NCI-H2081 (cell line): ENCODE results near the gene CFAP77.

Experiments used
- DNase-seq, 2 experiments: peaks; one replicate each; lab custom pipeline; 2025; lab: John Stamatoyannopoulos, UW

The CFAP77 gene

DNA sequence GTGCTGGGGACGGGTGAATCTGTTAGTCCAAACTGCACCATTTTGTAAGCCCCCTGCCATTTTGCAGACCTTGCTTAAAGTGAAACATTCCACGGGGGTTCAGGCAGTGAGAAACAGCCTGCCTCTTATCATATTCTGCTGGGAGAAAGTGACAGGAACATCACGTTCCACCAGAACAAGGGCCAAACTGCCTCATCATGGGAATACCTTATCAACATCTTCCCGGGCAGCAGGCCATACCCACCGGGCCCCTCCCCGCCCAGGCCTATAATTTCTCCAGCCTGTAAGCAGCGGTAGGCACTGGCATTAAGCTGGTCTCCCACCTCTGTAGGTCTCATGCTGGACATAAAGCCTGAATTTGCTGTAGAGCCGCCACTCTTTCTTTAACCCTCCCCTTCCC, 1.5 kb upstream of the CFAP77 start:
- DNase-seq: no peak

- no peak for DNase-seq
These were observed 631 bp downstream of the CFAP77 start for GRCh38 chr9:132410642-132411041.

GRCh38 chr9:132411091-132411508, 1.1 kb downstream of the CFAP77 start:
- peak; percentile 80 to 84 for DNase-seq

DNA sequence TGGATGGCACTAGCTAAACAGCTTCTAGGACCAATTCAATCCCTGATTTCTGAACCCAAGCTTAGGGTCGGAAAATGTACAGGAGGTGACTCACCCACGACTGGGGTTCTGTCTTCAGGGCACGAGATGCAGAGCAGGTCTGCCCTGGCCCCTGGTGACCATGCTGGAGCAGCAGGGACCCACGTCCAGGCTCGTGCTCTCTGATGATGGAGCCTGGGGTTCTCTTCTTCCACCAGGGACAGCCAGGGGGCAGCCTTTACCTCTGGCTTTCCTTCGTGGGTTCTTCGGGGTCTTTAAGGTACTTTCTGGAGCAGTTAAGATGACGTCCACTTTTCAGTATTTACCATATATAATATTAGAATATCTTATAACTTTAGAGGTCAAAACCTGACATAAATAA, 2.1 kb downstream of the CFAP77 start:
- peak; percentile 21 to 61 for DNase-seq

GRCh38 chr9:132413926-132414325, 3.9 kb downstream of the CFAP77 start:
- DNase-seq: no peak

DNA sequence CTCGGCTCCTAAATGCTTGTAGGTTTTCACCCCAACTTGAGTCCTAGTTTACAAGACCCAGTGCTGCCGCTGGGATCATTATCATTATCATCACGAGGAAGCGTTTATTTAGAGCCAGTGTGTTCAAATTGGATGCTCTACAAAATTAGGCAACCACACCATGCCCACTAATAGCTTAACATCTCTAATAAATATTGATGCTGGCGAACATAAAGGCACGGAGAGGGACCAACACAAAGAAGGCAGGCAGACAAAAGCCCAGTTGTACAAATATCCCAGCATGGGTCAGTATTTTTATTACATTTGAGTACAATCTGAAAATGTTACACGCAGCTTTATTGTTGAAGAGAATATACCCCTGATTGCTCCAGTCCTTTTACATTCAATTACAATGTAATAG, 4.7 kb downstream of the CFAP77 start:
- peak in 1 of 2 experiments; percentile 56 for DNase-seq

DNA sequence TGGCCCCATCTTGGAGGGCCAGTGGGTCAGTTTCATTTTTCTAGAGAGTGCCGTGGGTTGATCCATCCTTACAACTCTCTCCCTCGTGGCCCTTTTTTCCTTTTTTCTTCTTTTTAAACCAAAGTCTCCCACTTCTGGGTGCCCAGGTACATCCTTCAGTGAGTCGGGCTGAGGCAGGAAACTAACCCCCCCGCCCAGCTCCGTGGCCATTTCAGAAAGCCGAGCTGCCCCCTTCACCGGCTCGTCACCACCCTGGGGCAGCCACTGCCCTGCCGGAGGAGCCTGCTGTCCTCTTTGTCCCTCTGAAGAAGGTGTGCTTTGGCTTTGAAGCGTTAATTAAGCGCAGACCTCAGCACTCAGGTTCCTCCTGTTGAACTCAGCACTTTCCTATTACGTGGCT, 5.2 kb downstream of the CFAP77 start:
- no peak for DNase-seq

GRCh38 chr9:132418726-132419363, 8.8 kb downstream of the CFAP77 start:
- no peak for DNase-seq

DNA sequence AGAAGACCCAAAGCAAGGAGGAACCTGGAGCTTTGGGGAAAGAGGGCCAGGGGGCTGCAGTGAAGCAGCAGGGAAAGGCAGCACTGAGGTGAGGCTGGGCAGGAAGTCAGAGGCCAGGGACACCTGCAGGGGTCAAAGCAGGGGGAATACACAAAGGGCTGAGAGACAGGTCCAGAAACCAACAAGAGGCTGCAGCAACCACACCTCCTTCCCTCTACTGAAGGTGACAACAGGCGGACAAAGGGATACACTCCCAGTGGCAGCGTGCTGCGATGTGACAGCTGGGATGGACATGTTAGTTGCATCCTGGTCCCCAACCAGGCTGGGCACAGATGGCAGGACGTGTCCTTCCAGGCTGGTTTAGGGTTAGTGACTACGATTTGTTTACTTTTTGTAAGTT, 12.6 kb downstream of the CFAP77 start:
- no peak for DNase-seq

- DNase-seq: no peak
These were observed 13.5 kb downstream of the CFAP77 start for GRCh38 chr9:132423503-132423902.

DNA sequence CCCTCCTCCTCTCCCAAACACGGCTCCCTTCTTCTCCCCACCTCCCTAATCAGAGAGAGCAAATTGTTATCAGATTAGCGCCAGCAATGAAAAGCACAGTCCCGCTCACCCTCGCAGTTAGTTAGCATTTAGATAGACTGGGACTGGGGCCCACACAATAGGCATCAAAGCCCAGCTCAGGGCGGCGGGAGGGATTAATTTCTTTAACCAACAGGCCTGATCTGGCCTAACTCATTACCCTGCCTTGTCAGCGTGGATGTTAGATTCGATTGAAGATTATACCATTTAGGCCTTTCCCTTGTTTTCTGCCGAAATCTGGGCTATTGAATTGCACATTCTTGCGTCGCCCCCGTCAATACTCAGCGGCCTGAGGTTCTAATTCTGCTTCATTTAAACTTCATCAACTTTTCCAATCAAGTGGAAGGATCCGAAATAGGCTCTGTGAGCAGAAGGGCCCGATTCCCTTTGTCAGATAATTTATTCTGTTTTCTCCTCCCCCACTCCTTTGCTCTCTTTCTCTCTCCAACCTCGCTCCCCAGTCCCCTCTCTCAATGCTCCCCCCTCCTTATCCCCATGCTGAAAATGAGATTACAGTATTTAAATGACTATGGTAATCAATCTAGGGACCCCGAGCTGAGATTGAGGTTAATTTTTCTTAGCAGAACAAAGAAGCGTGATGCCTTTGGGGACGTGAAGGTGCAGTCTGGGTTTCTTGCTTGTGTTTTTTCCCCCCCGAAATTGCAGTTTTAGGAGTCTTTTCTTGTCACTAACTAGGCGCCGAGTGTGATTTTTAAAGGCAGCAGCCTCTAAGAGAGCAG, 15.1 kb downstream of the CFAP77 start:
- peak in 1 of 2 experiments; percentile 16 for DNase-seq

- peak in 1 of 2 experiments; percentile 24 for DNase-seq
These were observed 15.7 kb downstream of the CFAP77 start for GRCh38 chr9:132425675-132426062.

DNA sequence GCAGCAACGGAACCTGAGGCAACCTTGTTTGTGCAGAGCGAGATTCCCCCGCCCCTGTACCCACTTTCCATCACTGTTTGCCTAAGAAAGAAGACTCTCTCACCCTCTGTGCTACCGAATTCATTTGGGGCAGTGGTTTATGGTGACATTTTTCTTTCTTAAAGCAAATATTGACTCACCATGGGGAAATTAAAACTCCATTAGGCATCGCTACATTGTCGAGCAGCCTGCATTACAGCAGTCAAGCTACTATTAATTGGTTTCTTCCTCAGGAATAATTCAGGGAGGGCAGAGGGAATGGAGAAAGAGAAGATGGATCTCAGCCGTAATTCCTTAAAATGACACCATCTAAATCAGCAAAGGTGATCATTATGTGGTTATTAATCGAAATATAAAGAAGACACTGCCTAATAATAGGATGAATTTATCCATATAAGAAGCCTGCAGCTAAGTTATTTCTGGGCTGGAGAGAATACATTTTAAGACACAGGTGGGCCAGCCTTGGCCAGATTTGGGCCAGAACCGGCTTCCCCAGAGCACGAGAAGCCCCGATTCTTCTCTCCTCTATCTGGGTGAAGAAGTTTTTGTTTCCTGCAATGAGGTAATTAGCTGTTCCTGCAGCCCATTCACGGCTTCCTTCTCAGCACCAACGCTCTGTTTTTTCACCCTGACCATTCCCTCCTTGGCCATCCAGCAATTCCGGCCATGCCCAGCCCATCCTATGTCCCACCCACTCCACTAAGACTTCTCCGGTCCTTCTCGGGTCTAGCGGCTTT, 16.8 kb downstream of the CFAP77 start:
- DNase-seq: no peak

GRCh38 chr9:132430998-132431397, 21.0 kb downstream of the CFAP77 start:
- no peak for DNase-seq

DNA sequence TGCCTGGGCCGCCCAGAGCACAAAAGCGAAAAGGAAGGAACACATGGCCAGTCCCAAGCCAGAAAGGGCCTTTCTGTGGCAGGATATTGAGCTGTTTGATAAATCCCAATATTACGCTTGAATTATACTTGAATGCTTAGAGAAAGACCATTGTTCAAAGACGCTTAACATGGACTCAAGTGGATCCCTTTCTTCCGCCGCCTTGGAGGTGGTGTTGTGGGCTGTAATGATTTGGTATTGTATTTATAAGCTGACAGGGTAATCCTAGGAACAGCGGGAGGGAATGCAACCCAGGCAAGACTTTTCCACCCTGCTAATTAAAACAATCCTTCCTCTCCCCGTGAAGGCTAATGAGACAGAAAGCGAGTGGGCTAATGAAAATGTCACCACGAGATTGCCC, 24.9 kb downstream of the CFAP77 start:
- DNase-seq: no peak

GRCh38 chr9:132439153-132439552, 29.1 kb downstream of the CFAP77 start:
- DNase-seq: no peak

DNA sequence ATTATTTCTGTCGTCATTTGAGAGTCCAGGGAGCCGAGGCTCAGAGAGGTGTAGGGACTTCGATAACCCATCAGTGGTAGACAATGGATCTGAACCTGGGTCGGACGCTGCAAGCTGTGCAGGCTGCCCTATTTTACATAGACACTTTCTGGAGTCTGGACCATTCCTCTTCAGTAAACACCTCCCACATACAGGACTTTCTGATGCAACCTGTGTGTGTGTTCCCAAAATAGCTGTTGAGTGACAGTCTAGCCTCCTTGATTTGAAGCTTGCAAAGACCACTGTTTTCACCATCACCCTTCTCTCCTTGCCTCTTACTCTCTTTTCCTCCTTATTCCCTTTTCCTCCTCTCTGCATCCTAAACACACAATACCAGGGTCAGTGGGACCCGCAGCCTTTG, 30.7 kb downstream of the CFAP77 start:
- DNase-seq: no peak

GRCh38 chr9:132441404-132441803, 31.4 kb downstream of the CFAP77 start:
- DNase-seq: no peak

- DNase-seq: peak in 1 of 2 experiments; percentile 34
These were observed 34.1 kb downstream of the CFAP77 start for GRCh38 chr9:132443951-132444607.

DNA sequence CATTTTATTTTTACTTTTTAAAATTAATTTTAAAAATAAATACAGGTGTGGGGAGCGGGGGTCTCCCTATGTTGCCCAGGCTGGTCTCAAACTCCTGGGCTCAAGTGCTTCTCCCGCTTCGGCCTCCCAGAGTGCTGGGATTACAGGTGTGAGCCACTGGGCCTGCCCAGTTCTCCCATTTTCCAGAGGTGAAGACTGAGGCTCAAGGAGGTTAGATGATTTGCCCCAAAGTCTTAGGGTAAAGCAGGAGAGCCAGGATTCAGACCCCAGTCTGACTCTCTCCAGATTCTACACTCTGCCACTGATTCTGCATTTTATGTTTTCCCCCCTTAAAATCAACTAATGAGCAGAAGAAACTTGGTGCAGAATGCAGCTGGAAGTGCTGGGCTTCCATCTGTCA, 36.9 kb downstream of the CFAP77 start:
- DNase-seq: no peak

- DNase-seq: no peak
These were observed 37.3 kb downstream of the CFAP77 start for GRCh38 chr9:132447346-132447745.

DNA sequence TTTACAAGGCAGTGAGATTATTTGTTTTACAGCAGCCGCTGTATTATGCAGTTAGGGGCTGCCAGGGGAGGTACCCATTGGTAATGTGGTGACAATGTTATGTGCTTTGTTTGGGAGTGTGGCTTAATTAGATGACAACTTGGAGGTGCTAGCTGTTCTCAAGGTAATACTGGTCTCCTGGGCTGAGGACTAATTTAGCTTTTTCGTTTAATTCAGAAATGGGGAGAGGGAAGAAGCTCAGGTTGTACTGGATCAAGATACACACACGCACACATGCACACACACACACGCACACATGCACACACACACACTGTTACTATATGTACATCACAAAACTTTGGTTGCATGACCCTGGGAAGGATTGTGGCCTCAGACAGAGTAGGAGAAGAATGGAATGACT, 37.9 kb downstream of the CFAP77 start:
- no peak for DNase-seq
